HCT116 (cell line): ENCODE measurements around the gene ARSG. TPM values are rescaled to one million over a fixed set of nuclear protein-coding genes. Genes with fewer than 3 reads are reported as not detected.

ENCODE experiments used
- ATAC-seq: fragments of 200-7000 bp; cut with Tn5 transposase; 2 replicates; pipeline ENCODE4 v1.9.1; 2020; ENCODE audit warnings: mild to moderate bottlenecking, moderate library complexity
- BruUV-seq: library from RNA; stranded (reverse); fragments of 400-500 nt; replicated peaks from 2 replicates; lab custom pipeline; 2021; lab: Mats Ljungman, UMichigan
- CTCF ChIA-PET: fragments of 300-600 bp; sonication (Branson Sonifier 250); formaldehyde crosslinking; loops from one replicate; lab custom pipeline; 2021; ENCODE audit warnings: antibody characterized with exemption; lab: Charles Lee
- POLR2A ChIA-PET: fragments of 300-600, 350-600 bp; sonication (Branson Sonifier 250); formaldehyde crosslinking; loops from one replicate; lab custom pipeline; 2021; ENCODE audit warnings: antibody characterized with exemption; lab: Charles Lee
- RAD21 ChIA-PET, 2 experiments: fragments of 300-600 bp; sonication (Branson Sonifier 250); formaldehyde crosslinking; loops; one replicate each; lab custom pipeline; 2023; ENCODE audit warnings: low total read pairs in 2 of 2; ENCODE audit not compliant: uncharacterized antibody in 2 of 2, unreplicated experiment in 2 of 2, low non-redundant PET in 1 of 2; lab: Charles Lee
- DNase-seq: peaks from one replicate; pipeline ENCODE4 v3.0.0-alpha.2; 2010; ENCODE audit warnings: low read depth, low spot score
- H2AFZ ChIP-seq: fragments of 200-600 bp; shearing (Covaris generic), sonication (generic); 2 replicates; pipeline ENCODE4 v1.6.1; 2017; ENCODE audit warnings: low read depth, mixed run types, mixed read lengths, antibody characterized with exemption, low read length; ENCODE audit not compliant: poor library complexity, severe bottlenecking
- H3K27ac ChIP-seq: 2 replicates; pipeline ENCODE4 v1.5.1; 2012; ENCODE audit warnings: low read depth, low read length
- H3K27me3 ChIP-seq: fragments of 200-600 bp; sonication (generic); 2 replicates; pipeline ENCODE4 v1.6.1; 2016; ENCODE audit warnings: mixed run types, low read length, mixed read lengths; ENCODE audit not compliant: insufficient read depth
- H3K36me3 ChIP-seq, 2 experiments: fragments of 200-500 bp in 1 of 2; fragments of 200-600 bp in 1 of 2; sonication (Bioruptor generic) in 1 of 2; sonication (generic) in 1 of 2; 2 replicates each; pipeline versions ENCODE4 v1.5.1 to v1.6.1; 2014 to 2016; ENCODE audit warnings: low read length in 2 of 2, inconsistent platforms in 1 of 2, mixed read lengths in 1 of 2, mixed run types in 1 of 2; ENCODE audit not compliant: insufficient read depth in 2 of 2, control insufficient read depth in 1 of 2
- H3K4me1 ChIP-seq, 2 experiments: fragments of 200-600 bp in 1 of 2; sonication (generic) in 1 of 2; 2 replicates each; pipeline versions ENCODE4 v1.5.1 to v1.6.1; 2012 to 2017; ENCODE audit warnings: low read length in 2 of 2, inconsistent platforms in 1 of 2, mild to moderate bottlenecking in 1 of 2, mixed read lengths in 1 of 2, mixed run types in 1 of 2, moderate library complexity in 1 of 2; ENCODE audit not compliant: insufficient read depth in 2 of 2, control insufficient read depth in 1 of 2
- H3K4me2 ChIP-seq: fragments of 200-600 bp; sonication (generic); 2 replicates; pipeline ENCODE4 v1.6.1; 2017; ENCODE audit warnings: mixed run types, low read length, mixed read lengths
- H3K4me3 ChIP-seq, 2 experiments: fragments of 200-600 bp in 1 of 2; sonication (generic) in 1 of 2; replicated peaks in 1 of 2; 2 replicates each; pipeline ENCODE4 v1.5.1; 2011 to 2016; ENCODE audit warnings: low read length in 2 of 2, control low read depth in 1 of 2, low read depth in 1 of 2, mild to moderate bottlenecking in 1 of 2, mixed read lengths in 1 of 2, mixed run types in 1 of 2
- H3K79me2 ChIP-seq: fragments of 200-600 bp; sonication (generic); 2 replicates; pipeline ENCODE4 v1.6.1; 2017; ENCODE audit warnings: mild to moderate bottlenecking, mixed run types, low read length, moderate library complexity, mixed read lengths; ENCODE audit not compliant: insufficient read depth
- H3K9ac ChIP-seq: fragments of 200-600 bp; sonication (generic); 2 replicates; pipeline ENCODE4 v1.6.1; 2016; ENCODE audit warnings: low read length, mixed read lengths
- H3K9me2 ChIP-seq: fragments of 200-600 bp; sonication (generic), shearing (Covaris generic); 2 replicates; pipeline ENCODE4 v1.6.1; 2017; ENCODE audit warnings: mixed run types, mild to moderate bottlenecking, moderate library complexity; ENCODE audit not compliant: insufficient read depth
- H3K9me3 ChIP-seq, 2 experiments: fragments of 200-500 bp in 1 of 2; fragments of 200-600 bp in 1 of 2; sonication (Bioruptor generic) in 1 of 2; sonication (generic) in 1 of 2; 2 replicates each; pipeline ENCODE4 v1.6.1; 2014 to 2017; ENCODE audit warnings: low read length in 2 of 2, mixed read lengths in 2 of 2, inconsistent platforms in 1 of 2, low read depth in 1 of 2, mild to moderate bottlenecking in 1 of 2, mixed run types in 1 of 2, moderate library complexity in 1 of 2; ENCODE audit not compliant: control insufficient read depth in 1 of 2, insufficient read depth in 1 of 2
- H4K20me1 ChIP-seq: fragments of 200-600 bp; sonication (generic), shearing (Covaris generic); 2 replicates; pipeline ENCODE4 v1.6.1; 2017; ENCODE audit warnings: mixed run types, mild to moderate bottlenecking, moderate library complexity; ENCODE audit not compliant: insufficient read depth
- ATF3 ChIP-seq: IDR thresholded peaks from 2 replicates; pipeline ENCODE4 v1.6.1; 2012
- CBX3 ChIP-seq: IDR thresholded peaks from 2 replicates; pipeline ENCODE4 v1.6.1; 2012; ENCODE audit warnings: low read depth
- CEBPB ChIP-seq: IDR thresholded peaks from 2 replicates; pipeline ENCODE4 v1.6.1; 2012; ENCODE audit warnings: low read depth
- CTCF ChIP-seq, 3 experiments: fragments of 200-600 bp in 1 of 3; sonication (generic) in 1 of 3; IDR thresholded peaks in 2 of 3; conservative IDR thresholded peaks in 1 of 3; 2 replicates each; pipeline ENCODE4 v1.5.1; 2012 to 2017; ENCODE audit warnings: low read depth in 2 of 3, low read length in 2 of 3, antibody characterized with exemption in 1 of 3, borderline replicate concordance in 1 of 3, control low read depth in 1 of 3, mild to moderate bottlenecking in 1 of 3, mixed read lengths in 1 of 3, mixed run types in 1 of 3, moderate library complexity in 1 of 3; ENCODE audit not compliant: insufficient read depth in 1 of 3
- EZH2phosphoT487 ChIP-seq: fragments of 200-600 bp; IDR thresholded peaks from 2 replicates; pipeline ENCODE4 v1.6.1; 2018; ENCODE audit warnings: antibody characterized with exemption, borderline replicate concordance
- MAX ChIP-seq: IDR thresholded peaks from 2 replicates; pipeline ENCODE4 v1.6.1; 2012
- POLR2A ChIP-seq: IDR thresholded peaks from 2 replicates; pipeline ENCODE4 v1.7.0; 2011; ENCODE audit warnings: borderline replicate concordance; ENCODE audit not compliant: insufficient read depth, insufficient read length; ENCODE audit errors: extremely low read depth
- POLR2AphosphoS5 ChIP-seq: IDR thresholded peaks from 2 replicates; pipeline ENCODE4 v1.6.1; 2011; ENCODE audit warnings: mild to moderate bottlenecking, low read depth, low read length, moderate library complexity
- YY1 ChIP-seq: IDR thresholded peaks from 2 replicates; pipeline ENCODE4 v1.6.1; 2011; ENCODE audit warnings: low read length, low read depth, moderate library complexity, mild to moderate bottlenecking; ENCODE audit not compliant: insufficient replicate concordance; ENCODE audit errors: extremely low read depth
- intact Hi-C: fragments of 100-400 bp; cut with micrococcal nuclease; formaldehyde crosslinking; loops from 2 replicates; pipeline ENCODE4 v1.10.0; 2022
- total RNA-seq: library from RNA; stranded (reverse); gene quantifications from one replicate; pipeline ENCODE4 v1.2.1, GENCODE V29; 2021; ENCODE audit not compliant: unreplicated experiment

Gene ARSG
- total RNA-seq, 1 experiment from 2014 or later, result 17.1 TPM

- peaks cover 0 to 4% of the 10 kb centered on the region in 2 experiments; a peak in 1 of 4 replicates for H3K4me1 ChIP-seq
- H3K4me2 ChIP-seq, result no peak overlapping the region
- H3K79me2 ChIP-seq, result no peaks in the 10 kb centered on the region
- H2AFZ ChIP-seq, result no peak overlapping the region
- ChIA-PET RAD21 (no interaction called here), CTCF (interaction anchor here (1.6 kb wide), 1 partner anchor 22 kb away, joined by 4 read pairs; no protein-coding TSS in a partner anchor), POLR2A (no interaction called here)
- 0 out of 4 replicates have a peak, but pooled peaks cover 0 to 2% of the 10 kb centered on the region in 2 experiments for H3K36me3 ChIP-seq
- intact Hi-C loops, result no loop called here
- H3K9me3 ChIP-seq, result no peaks in the 10 kb centered on the region
- H4K20me1 ChIP-seq, result no peaks in the 10 kb centered on the region
- no peak for DNase-seq
- no peaks in the 10 kb centered on the region for H3K9me2 ChIP-seq
- TF ChIP-seq MAX (no peak), YY1 (no peak), EZH2phosphoT487 (no peak), ATF3 (no peak), POLR2A (no peak), CBX3 (no peak), CEBPB (no peak), CTCF (IDR thresholded peaks at IDR 0.05 in 2 of 3, conservative IDR thresholded peaks at IDR 0.05 in 1 of 3; ENCODE audit: borderline replicate concordance in 1 of 3, insufficient read depth in 1 of 3, low read depth in 2 of 3, low read length in 2 of 3) (no peak), POLR2AphosphoS5 (no peak)
- no TSS peak for BruUV-seq
- H3K9ac ChIP-seq, result no peak overlapping the region
- H3K27me3 ChIP-seq, result no peaks in the 10 kb centered on the region
- ATAC-seq, result no peak
- no peak overlapping the region for H3K4me3 ChIP-seq
- no peak overlapping the region for H3K27ac ChIP-seq
Measured at GRCh38 chr17:68420065-68420464, 128.8 kb downstream of the ARSG start.
